DMS53 treated with DMSO at 0.1 percent for 48 hours (cell line): Measurements from ENCODE around the gene TMSB15A.
A peak's percentile ranks its signal among the peaks of the same experiment; 100 is the strongest.
"Not testable (repeated sequence)": the region's sequence is repeated elsewhere in the genome, so short reads cannot be mapped to it uniquely, and the experiment has no call there.

Source experiments
- DNase-seq: peaks from one replicate; lab custom pipeline; 2025; ENCODE audit not compliant: unreplicated experiment; lab: John Stamatoyannopoulos, UW

Gene TMSB15A

DNA sequence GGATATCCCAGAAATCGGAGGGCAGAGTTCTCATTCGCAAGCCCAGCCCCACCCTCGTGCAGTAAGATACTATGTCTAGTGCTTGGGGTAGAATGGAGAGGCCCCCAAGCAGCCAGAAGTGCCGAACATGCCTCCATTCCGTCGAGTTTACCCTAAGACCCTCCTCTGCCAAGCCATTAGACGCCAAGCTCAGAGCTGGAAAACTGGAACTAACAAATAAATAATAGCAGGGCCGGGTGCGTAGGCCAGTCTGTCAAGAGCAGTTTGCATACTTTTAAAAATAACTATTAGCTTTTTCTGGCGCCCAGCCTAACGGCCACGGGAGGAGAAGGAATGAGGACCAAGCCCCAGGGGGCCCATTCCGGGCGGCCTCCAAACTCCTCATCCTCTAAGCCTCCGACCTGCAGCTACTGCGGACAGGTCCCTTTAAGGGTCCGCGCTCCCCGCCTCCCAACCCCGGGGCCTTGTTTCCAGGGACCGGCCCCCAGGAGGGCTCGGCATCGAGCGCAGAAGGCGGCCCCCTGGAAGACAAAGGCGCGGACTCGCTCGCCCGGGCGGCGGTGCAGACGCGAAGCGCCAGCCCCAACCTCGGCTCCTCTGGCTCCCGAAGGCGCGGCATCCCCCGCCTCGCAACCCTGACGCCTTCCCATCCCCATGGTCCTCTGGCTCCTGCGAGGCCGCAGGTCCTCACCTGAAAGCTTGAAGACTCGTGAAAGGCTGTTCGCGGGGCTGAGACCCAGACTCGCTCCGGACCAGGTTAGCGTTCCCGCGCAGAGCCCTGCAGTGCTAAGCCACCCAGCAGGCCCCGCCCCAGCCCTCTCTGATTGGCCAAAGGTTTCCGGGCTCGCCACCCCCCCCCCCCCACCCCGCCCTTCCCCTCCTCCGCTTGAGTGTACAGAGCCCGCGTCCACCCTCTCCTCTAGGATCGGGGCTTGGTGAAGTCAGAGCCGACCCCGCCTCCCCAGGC is at the start of gene TMSB15A:
TSS of gene TMSB15A (minus strand) at position 765 of the 967 bp plus-strand sequence.
- peak; percentile 41 for DNase-seq

GRCh38 chrX:102560423-102561068 is 44.0 kb upstream of the TMSB15A start:
- no peak for DNase-seq

DNA sequence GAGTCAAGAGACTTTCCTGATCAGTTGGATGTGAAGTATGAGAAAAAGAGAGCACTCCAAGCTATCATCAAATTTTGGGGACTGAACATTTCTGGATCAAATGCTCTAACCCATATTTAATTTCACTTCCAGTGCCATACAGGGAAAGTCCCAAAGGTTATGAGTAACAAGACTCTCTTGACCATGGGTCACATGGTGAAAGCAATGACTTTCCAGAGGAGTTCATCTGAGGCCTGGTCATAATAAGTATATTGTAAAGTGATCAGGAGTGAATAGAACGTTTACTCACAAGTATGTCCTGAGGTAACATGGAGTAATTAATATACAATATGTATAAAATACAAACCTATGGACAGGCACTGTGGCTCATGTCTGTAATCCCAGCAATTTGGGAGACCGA is 42.1 kb upstream of the TMSB15A start:
- DNase-seq = no peak

DNA sequence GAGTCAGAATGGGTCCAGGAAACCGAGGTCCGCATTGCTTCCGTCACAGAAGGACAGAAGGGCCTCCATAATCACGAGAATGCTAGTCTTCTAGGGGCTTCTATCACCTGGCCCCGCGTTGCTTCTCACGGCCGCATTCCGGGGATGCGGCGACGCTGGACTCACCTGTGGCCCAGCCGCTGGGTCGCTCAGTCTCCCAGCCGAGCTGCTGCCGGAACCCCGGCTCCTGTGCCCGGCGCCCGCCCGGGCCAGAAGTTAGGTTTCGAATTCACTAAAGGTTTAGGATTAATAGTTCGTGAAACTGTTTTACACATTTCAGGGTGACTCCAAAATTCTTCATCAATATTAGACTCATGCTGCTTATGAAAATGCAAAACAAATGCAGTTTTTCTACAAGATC is 31.7 kb upstream of the TMSB15A start:
- no peak for DNase-seq

DNA sequence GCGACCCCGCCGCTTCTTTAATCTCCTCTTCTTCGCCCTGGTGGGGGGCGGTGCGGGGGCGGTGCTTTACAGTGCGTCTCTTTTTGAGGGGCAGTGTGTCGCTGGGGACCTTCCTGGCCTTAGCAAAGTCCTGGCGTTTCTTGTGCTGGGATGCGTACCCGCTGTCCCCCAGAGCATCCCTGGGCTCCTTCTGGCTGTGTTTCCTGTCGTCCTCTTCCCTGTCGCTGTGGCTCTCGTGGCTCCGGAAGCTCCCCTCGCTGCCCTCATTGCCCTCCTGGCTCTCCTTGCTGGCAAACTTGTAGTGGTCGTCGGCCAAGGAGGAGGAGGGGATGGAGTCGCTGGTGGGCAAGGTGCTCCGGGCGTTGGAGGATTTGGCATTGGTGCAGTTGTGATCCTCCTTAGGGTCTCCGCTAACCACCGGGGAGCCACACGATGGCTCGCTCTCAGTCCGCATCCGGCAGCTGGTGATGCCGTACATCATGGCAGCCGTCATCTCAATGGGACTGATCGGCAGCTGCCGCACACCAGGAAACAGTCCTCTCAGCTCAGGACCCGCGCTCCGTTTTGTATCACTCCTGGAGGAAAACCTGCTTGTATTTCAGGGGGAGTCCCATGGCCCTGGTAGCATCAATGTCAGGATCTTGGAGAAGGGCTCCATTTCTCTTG is 30.4 kb upstream of the TMSB15A start:
- no peak for DNase-seq

DNA sequence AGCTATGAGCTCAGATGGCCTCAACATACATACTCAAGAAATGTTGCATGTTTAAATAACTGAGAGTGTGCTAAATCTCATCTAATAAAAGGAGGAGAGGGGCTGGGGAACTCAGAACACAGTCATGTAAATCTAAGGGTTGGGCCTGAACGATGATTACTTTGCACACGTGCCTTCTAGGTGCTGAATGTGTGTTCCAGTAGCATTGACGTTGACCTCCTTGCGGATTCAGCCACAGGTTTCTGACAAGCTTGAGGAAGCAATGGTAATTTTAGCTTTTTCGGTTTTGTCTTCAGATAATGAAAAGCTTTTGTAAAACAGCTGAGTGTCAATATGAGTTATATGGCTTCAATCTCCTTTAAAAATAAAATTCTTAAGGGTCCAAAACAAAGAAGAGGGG is 29.6 kb upstream of the TMSB15A start:
- not testable (repeated sequence) for DNase-seq

- no peak for DNase-seq
These were observed 19.4 kb upstream of the TMSB15A start for GRCh38 chrX:102535958-102536357.

DNA sequence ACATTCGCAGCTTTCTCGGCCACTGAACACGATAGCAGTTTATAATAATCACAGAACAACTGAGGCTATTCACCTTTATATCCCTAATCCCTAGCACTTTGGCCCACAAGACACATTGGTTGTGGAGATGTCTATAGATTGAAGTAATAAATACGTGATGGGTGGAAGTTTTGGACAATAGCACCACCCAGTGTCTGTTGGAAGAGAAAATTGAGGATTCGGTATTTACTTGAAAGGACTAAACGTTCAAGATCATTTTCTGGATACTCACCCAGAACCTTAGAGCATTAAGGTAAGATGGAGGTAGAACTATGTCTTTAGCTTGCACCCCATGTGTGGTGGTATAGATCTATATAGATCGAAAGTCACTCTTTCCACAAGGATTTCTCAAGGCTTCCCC is 787 bp upstream of the TMSB15A start:
- peak; percentile 32 for DNase-seq

- no peak for DNase-seq
These were observed 2.0 kb downstream of the TMSB15A start for GRCh38 chrX:102514536-102514935.

DNA sequence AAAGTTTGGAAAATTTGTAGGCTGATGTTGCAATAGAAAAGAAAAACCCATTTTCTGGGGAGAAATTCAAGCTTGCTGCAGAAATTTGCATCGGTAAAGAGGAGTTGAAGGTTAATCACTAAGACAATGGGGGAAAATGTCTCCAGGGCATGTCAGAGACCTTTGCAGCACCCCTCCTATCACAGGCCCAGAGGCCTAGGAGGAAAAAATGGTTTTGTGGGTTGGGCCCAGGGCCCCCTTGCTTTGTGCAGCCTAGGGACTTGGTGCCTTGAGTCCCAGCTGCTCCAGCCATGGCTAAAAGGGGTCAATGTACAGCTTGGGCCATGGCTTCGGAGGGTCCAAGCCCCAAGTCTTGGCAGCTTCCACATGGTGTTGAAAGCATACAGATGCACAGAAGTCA is 17.8 kb downstream of the TMSB15A start:
- DNase-seq = no peak

- no peak for DNase-seq
These were observed 24.8 kb downstream of the TMSB15A start for GRCh38 chrX:102491766-102492165.

- not testable (repeated sequence) for DNase-seq
These were observed 37.8 kb downstream of the TMSB15A start for GRCh38 chrX:102478765-102479164.

GRCh38 chrX:102471762-102472220 is 44.7 kb downstream of the TMSB15A start, which contains the start of gene TCP11X2:
Gene TCP11X2 (minus strand): TSS chrX:102471812.
- not testable (repeated sequence) for DNase-seq

DNA sequence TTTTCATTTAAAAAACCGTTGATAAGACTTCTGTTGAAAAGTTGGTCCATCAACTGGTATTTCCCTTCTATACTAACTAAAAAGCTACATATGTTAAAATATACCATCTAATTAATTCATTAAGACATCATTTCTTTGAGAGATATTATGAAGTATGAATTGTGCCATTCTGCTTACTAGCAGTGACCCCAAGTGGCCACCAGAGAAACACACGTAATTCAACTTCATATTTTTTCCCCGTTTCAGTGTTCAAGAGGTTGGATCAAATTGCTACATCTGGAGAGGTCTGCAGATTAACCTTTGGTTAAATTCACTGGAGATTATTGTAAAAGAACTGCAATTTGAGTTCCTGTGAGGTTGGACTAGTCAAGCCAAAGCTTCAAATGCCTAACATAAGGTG is 46.3 kb downstream of the TMSB15A start:
- DNase-seq = not testable (repeated sequence)
